HCT116 (cell line): ENCODE data around the gene CAMKMT.

Source experiments
- CBX3 ChIP-seq: IDR thresholded peaks from 2 replicates; pipeline ENCODE4 v1.6.1; 2012; ENCODE audit warnings: low read depth
- EZH2 ChIP-seq: fragments of 200-600 bp; sonication (generic); IDR thresholded peaks from 2 replicates; pipeline ENCODE4 v1.6.1; 2017; ENCODE audit warnings: antibody characterized with exemption, mixed run types
- EZH2phosphoT487 ChIP-seq: fragments of 200-600 bp; IDR thresholded peaks from 2 replicates; pipeline ENCODE4 v1.6.1; 2018; ENCODE audit warnings: antibody characterized with exemption, borderline replicate concordance
- POLR2A ChIP-seq: IDR thresholded peaks from 2 replicates; pipeline ENCODE4 v1.7.0; 2011; ENCODE audit warnings: borderline replicate concordance; ENCODE audit not compliant: insufficient read depth, insufficient read length; ENCODE audit errors: extremely low read depth
- POLR2AphosphoS5 ChIP-seq: IDR thresholded peaks from 2 replicates; pipeline ENCODE4 v1.6.1; 2011; ENCODE audit warnings: mild to moderate bottlenecking, low read depth, low read length, moderate library complexity
- SP1 ChIP-seq: IDR thresholded peaks from 2 replicates; pipeline ENCODE4 v1.6.1; 2012; ENCODE audit warnings: low read depth
- TCF7L2 ChIP-seq: IDR thresholded peaks from 2 replicates; pipeline ENCODE4 v1.7.0; 2011; ENCODE audit warnings: borderline replicate concordance, inconsistent platforms; ENCODE audit not compliant: insufficient read depth, insufficient read length; ENCODE audit errors: extremely low read depth
- ZBTB33 ChIP-seq: IDR thresholded peaks from 2 replicates; pipeline ENCODE4 v1.6.1; 2011; ENCODE audit warnings: mild to moderate bottlenecking, low read length, moderate library complexity; ENCODE audit not compliant: insufficient replicate concordance; ENCODE audit errors: extremely low read depth
- ZNF274 ChIP-seq: fragments of 200-500 bp; sonication (Bioruptor generic); IDR thresholded peaks from 2 replicates; pipeline ENCODE4 v1.6.1; 2014; ENCODE audit warnings: mild to moderate bottlenecking, low read depth, low read length, inconsistent platforms
- TF ChIP-seq, protein P1 (sequence below), 3 experiments: fragments of 200-600 bp in 1 of 3; sonication (generic) in 1 of 3; IDR thresholded peaks in 2 of 3; conservative IDR thresholded peaks in 1 of 3; 2 replicates each; pipeline ENCODE4 v1.5.1; 2012 to 2017; ENCODE audit warnings: low read depth in 2 of 3, low read length in 2 of 3, antibody characterized with exemption in 1 of 3, borderline replicate concordance in 1 of 3, control low read depth in 1 of 3, mild to moderate bottlenecking in 1 of 3, mixed read lengths in 1 of 3, mixed run types in 1 of 3, moderate library complexity in 1 of 3; ENCODE audit not compliant: insufficient read depth in 1 of 3

- TF ChIP-seq, protein P1, sequence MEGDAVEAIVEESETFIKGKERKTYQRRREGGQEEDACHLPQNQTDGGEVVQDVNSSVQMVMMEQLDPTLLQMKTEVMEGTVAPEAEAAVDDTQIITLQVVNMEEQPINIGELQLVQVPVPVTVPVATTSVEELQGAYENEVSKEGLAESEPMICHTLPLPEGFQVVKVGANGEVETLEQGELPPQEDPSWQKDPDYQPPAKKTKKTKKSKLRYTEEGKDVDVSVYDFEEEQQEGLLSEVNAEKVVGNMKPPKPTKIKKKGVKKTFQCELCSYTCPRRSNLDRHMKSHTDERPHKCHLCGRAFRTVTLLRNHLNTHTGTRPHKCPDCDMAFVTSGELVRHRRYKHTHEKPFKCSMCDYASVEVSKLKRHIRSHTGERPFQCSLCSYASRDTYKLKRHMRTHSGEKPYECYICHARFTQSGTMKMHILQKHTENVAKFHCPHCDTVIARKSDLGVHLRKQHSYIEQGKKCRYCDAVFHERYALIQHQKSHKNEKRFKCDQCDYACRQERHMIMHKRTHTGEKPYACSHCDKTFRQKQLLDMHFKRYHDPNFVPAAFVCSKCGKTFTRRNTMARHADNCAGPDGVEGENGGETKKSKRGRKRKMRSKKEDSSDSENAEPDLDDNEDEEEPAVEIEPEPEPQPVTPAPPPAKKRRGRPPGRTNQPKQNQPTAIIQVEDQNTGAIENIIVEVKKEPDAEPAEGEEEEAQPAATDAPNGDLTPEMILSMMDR (IDR thresholded peaks at IDR 0.05 in 2 of 3, conservative IDR thresholded peaks at IDR 0.05 in 1 of 3; ENCODE audit: borderline replicate concordance in 1 of 3, insufficient read depth in 1 of 3, low read depth in 2 of 3, low read length in 2 of 3), result no peak
- no peak for TF ChIP-seq ZBTB33
- TF ChIP-seq POLR2A, result no peak
- no peak for TF ChIP-seq TCF7L2
- TF ChIP-seq CBX3, result no peak
- TF ChIP-seq EZH2phosphoT487, result no peak
- TF ChIP-seq ZNF274, result no peak
- TF ChIP-seq SP1, result no peak
- no peak for TF ChIP-seq POLR2AphosphoS5
- no peak for TF ChIP-seq EZH2
These were observed 378.9 kb downstream of the CAMKMT start for GRCh38 chr2:44740678-44741077.
